Measurements from ENCODE around the gene SHOC2.
A peak's percentile ranks its signal among the peaks of the same experiment; 100 is the strongest.

Gene SHOC2

DNA sequence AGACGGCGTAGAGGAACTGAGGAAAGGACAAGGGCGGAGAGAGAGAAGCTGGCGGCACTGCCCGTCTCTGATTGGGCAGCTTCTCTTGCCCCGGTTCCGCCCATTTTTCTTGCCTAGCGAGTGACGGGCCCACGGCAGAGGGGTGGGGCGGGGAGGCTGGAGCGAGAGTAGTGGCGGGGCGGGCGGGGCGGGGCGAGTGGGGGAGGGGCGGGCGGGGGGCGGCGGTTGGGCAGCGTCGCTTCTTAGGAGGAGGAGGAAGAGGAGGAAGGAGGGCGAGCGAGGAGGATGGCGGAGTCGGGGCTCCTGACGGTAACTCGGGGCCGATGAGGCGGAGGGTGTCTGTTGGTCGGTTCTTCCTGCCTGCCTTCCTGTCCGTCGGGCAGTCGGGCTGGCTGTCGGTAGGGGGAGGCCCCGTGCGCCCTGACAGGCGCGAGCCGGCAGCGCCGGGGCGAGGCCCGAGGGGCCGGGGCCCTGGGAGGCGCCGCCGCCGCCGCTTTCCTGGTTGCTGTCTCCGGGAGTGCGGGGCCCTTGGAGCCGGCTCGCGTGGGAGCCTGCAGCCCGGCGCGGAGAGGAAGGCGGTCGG is at the start of gene SHOC2:
SHOC2 (plus strand) TSS at position 256 of the 583 bp plus-strand sequence. CDS start 44,755 bp downstream, outside the sequence.
- DNase-seq (peak; percentile 97), ATAC-seq (peak; percentile 35)

DNA sequence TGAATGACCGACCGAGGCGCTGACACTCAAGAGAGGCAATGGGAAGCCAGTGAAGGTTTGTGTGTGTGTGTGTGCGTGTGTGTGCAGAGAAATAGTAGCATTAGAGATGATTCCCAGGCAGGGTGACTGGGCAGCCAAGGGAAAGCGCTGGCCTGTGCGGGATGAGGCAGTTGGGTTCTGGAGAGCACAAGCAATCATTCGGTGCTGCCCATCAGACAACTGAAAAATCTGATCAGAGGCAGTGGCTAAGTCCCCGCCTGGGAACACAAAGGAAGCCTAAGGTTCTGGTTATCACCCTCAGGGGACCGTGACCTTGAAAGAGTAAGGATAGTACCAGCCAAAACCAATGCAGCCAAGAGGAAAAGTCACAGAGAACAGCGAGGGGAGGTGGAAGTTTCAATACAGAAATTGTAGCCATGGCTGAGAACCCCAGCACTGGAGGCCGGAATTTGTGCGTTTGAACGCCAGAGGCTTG is 48.5 kb upstream of the SHOC2 start:
- ATAC-seq, result no peak
- DNase-seq, result no peak

DNA sequence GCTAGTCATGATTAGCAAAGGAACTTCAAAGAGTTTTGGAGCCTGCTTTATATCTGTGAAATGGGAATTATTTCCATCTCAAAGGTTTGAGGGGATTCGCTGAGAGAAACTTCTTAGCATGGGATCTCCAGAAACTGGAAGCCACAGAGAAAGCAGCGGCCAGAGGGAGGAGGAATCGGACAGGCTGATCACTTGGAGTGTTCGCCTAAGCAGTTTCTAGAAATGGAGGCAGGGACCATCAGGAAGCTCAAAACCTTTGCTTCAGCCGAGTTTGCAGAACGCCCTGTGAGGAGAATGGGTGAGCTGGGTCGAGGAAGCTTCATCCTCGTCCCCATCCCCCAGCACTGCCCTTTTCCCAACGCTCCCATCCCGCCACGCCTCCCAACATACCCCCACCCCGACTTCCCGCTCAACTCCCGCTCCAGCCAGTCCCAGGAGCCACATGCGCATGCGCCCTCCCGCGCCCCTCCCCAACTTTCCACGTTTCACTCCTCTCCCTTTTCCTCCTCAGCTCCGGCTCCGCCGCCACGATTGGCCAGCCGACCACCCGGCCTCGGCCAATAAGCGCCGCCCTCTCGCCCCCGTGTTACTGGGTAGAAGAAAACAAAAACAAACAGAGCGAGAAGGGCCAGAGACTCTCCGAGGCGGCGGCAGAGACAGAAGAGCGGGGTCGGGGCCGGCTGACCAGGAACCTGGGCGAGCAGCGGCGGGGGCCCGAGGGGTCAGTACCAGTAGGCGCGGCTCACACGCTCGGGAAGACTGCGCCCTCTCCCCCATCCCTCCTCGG is 47.9 kb upstream of the SHOC2 start, which contains the start of gene PDCD4:
PDCD4 (plus strand) TSS at position 631 of the 787 bp plus-strand sequence. CDS start 4,100 bp downstream, outside the sequence.
- DNase-seq (peak; percentile 99), ATAC-seq (peak; percentile 81)

DNA sequence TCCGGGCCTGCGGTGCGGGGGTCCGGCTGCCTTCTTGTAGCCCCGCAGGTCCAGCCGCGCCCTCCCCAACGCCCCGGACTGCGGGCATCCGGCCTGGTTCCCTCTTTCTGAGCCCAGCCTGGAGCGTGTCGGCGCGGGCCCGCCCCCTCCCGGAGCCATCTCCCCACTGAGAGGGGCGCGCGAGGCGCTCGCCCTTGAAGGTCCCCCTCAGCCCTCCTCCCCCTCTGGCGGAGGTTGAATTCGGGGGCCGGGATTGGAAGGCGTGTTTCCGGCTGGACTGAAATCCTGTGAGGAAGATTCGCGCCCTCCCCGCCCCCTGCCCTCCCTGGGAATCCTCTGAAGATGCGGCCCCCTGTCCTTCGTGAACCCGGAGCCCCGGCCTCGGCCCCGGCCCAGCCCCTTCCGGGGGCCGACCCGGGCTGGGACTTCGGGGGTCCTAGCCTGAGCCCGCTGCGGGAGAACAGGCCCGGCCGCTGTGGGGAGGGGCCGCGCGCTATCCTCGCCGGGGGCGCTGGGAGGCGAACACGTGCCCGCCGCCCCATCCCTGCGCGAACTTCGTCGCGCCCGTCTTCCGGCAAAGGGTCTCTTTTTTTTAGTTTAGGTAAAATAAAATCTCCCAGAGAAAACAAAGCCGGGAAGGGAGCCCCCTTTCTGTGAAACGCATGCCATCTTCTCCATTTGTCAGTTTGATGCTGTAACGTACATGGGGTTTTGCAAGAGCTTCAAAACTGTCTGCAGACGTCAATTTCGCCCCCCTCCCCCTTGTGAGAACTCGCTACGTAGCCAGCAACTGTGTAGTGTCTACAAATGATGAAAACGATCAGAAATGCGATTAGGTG is 47.0 kb upstream of the SHOC2 start:
- DNase-seq (peak; percentile 79), ATAC-seq (peak; percentile 84)

DNA sequence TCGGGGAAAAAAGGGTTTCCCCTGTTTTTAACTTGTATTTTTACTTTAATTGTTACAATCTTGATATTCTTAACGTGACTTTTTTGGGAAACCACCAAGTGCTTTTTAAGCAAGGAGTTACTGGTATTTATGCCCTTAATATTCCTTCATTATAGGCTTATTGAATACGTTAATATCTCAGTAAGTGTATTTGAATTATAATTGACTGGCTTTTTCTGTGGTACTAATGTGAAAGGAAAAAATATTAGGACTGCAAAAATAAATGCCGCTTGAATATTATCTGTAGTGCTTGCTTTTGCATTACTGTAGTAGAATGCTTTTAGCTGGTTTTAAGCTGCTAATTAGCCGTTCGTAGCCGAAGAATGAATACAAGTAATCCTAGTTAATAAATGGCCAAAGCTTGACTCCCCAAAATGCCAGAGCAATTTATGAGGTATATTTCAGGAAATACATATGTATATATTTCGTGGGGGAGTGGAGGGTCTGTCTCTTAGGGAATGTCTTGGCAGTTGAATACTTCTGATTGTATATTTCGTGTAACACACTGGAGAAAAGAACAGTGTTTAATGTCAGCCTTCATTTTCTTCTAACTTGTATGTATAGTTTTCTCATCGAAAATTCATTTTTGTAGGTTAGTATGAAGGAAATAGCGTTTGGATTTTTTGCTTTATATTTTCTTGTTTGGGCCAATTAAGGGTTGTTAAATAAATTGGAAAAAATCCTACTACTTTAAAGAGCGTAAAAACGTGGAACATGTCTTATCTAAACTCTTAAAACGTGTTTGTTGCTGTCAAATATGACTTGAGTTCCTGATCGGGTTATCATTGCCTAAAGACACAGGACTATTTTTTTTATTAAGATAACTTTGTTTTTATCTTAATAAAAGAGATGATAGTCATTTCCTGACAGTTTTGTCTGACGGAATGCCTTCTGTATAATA is 46.1 kb upstream of the SHOC2 start:
- no peak for DNase-seq
- no peak for ATAC-seq

DNA sequence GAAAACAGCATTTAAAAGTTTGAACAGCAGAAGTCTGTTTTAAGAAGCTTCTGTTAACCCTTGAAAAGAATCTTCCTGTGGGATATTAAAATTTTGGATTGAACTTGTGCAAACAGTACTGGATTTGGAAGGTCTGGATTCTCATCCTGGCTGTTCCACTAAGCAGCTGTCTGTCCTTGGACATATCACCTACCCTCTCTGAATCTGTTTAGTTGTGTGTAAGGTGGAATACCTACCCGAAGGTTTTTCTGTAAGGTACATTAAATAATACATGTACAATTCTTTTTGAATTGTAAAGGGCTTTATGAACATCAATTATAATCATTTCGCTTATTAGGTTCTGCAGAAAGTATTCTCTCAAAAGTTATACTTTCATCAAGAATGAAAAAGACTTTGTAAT is 45.5 kb upstream of the SHOC2 start:
- DNase-seq (no peak), ATAC-seq (no peak)

DNA sequence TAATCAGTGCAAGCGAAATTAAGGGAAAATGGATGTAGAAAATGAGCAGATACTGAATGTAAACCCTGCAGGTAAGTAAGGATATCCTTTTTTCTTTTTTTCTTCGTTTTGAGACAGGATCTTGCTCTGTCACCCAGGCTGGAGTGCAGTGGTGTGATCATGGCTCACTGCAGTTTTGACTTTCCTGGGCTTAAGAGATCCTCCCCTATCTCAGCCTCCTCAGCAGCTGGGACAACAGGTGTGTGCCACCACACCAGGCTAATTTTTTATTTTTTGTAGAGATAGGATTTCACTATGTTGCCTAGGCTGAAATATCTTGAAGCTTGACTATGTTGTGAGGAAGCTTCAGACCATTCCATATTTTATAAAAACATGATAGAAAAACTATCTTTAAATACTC is 43.4 kb upstream of the SHOC2 start:
- DNase-seq (no peak), ATAC-seq (no peak)

DNA sequence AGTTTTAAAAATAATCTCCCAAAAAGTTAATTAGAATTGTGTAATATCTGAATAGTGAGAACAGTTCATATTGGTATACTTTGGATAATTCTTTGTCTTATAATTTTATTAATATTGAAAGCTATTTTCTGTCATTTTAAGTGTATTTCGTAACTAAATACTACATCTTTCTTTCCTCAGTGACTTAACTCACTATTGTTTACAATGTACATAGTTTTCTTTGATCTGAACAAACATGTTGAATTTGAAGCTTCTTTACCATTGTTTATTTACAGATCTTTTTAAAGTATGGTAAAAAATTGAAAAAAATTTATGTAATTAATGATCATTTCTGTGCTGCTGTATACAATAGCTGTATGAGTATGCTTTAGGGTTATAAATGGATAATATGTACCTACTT is 42.6 kb upstream of the SHOC2 start:
- DNase-seq, result no peak
- ATAC-seq, result no peak

DNA sequence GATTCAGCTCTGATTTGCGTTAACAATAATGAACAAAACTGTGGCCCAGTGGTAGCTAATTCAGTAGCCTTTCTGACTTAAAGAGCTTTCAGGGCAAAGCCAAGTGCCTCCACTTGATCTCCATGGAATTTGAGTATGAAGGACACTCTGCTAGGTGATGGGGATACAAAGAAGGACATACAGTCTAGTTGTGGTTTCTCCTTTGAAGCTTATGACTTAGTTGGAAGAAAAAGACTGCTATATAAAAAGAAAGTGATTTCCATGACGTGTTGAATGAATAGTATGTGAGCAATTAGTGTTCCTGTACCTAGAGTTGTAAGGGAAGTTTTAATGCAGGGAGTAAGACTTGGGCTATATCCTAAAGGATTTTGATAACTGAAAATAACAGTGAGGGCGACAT is 39.4 kb upstream of the SHOC2 start:
- peak; percentile 39 for ATAC-seq
- DNase-seq, result no peak

DNA sequence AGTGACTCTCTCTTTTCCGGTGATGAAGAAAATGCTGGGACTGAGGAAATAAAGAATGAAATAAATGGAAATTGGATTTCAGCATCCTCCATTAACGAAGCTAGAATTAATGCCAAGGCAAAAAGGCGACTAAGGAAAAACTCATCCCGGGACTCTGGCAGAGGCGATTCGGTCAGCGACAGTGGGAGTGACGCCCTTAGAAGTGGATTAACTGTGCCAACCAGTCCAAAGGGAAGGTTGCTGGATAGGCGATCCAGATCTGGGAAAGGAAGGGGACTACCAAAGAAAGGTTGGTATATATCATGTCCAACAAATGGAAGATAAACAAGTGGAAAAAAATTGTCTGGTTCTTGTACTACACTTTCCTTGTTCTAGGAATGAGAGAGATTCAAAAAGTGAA is 38.2 kb upstream of the SHOC2 start:
- DNase-seq (no peak), ATAC-seq (no peak)

DNA sequence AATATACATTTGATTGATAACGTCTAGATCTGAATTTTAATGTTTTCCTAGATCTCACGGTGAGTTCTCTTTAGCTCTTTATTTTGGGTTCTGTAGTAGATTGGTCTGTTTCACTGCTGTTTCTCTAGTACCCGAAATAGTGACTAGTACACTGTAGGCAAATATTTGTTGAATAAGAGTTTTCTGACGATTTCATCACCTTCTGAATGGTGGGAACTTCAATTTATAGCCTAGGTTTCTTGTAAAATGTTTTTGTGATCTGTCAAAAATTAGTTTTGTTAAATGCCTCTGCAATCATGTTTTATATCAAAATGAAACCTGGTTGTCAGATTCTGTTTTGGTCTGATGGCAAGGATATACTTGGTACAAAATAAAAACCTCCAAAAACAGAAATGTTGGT is 37.5 kb upstream of the SHOC2 start:
- ATAC-seq (no peak), DNase-seq (no peak)

DNA sequence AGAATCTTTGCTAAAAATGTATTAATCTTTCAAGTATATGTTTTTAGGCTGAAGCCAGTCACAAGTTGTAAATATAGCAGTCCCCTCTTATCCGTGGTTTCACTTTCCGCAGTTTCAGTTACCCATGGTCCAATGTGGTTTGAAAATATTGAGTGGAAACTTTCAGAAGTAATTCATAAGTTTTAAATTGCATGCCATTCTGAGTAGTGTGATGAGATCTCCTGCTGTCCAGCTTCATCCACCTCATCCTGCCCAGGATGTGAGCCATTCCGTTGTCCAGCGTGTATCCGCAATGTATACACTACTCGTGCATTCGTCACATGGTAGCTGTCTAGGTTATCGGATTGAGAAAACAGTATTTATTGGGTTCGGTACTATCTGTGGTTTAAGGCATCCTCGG is 35.5 kb upstream of the SHOC2 start:
- ATAC-seq (peak; percentile 56), DNase-seq (no peak)

DNA sequence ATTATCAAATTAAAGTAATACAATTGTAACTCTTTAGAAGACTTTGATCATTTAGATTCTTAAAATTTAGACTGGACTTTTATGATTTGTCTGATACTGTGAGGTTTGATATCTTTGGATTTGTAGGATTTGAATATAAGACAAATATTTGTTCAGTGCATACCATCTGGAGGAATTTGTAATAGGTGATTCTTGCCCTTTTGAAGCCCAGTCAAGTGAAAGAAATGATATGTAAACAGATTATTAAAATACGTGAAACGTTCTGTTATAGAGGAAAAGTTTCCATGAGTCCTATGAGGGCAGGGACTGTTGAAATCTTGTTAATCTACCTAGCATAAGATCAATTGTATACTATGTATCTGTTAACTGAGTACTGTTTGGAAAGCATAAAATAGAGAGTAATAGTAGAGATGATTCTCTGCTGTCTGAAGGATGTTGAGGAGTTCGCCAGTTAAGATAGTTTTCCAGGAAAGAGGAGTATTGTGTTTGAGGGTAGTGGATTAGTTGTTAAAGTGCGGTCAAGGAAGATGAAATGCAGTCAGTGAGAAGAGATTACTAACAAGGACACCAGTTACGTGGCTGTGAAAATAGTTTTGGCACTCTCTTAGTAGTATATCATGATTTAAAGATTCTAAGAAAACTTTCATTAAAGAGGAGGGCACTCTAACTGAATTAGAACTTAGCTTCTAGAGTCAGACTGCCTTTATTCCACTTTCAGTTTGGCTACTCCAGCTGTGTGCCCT is 33.3 kb upstream of the SHOC2 start:
- no peak for DNase-seq
- no peak for ATAC-seq

DNA sequence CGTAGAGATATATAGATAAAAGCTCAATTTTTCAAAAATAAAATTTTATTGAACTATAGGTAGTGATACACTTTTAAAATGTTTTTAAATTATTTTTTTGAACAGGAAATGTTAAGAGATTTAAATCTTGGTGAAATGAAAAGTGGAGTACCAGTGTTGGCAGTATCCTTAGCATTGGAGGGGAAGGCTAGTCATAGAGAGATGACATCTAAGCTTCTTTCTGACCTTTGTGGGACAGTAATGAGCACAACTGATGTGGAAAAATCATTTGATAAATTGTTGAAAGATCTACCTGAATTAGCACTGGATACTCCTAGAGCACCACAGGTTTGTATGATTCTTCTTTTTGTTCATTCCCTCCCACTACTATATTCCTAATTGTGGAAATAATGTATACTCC is 31.8 kb upstream of the SHOC2 start:
- ATAC-seq (peak; percentile 63), DNase-seq (no peak)

DNA sequence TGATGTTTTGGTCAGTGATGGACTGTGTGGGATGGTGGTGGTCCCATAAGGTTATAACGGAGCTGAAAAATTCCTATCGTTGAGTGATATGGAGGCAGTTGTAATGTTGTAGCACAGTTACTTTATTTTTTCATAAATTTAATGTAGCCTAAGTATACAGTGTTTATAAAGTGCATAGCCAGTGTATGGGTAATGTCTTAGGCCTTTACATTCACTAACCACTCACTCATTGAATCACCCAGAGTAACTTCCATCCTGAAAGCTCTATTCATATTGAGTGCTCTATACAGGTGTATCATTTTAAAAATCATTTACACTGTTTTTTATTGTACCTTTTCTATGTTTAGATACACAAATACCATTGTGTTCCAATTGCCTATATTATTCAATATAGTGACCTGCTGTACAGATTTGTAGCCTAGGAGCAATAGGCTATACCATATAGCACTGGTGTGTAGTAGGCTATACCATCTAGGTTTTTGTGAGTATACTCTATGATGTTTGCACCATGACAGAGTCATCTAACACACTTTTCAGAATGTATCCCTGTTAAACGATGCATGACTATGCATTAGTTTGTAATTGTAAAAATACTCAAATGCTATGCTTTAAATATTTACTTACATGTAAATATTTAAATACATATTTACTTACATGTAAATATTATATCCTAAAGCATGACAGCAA is 26.7 kb upstream of the SHOC2 start:
- DNase-seq, result no peak

DNA sequence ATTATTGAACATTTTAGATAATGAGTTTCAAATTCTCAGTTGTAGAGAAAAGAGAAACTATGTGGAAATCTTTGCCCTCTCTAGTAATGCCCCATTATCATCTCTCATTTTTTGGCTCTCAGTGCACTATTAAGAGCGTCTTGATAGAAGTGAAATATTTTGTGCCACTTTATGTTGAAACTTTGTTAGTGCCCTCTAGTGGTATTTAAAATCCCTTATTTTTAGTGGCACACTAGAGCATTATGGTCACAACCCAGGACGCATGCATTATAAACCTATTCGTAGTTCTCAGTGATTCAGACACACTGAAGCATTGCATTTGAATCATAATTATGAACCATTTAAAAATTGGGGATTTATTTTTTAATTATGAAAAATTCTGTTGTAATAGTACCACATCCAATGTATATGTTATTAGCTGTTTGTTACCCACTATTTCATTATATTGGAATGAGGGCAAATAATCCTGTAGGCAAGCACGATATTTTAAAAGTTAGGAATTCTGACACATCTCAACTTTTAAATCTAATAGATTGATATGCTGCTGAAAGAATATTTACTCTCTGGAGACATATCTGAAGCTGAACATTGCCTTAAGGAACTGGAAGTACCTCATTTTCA is 25.7 kb upstream of the SHOC2 start:
- ATAC-seq (peak; percentile 82), DNase-seq (no peak)

More for the DNA sequence above, 26.7 kb upstream of the SHOC2 start:
- no peak for ATAC-seq

DNA sequence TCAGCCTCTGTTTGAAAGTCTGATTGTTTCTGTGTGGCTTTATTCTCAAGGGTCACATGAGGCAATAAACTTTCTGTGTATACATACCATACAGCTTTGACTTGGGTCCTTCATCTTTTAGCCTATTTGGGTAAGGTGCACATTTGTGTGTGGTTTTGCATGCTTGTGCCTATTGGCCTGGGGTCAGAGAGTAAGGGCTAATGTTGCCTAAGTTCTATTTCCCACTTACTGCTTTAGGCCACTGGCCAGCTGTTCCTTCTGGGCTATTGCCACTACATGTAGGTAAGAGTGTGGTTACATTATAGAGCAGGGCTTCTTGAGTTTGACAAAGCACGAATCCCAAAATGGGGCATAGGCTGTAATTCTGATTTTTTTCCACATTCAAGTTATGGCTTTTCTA is 22.2 kb upstream of the SHOC2 start:
- ATAC-seq (no peak), DNase-seq (no peak)

DNA sequence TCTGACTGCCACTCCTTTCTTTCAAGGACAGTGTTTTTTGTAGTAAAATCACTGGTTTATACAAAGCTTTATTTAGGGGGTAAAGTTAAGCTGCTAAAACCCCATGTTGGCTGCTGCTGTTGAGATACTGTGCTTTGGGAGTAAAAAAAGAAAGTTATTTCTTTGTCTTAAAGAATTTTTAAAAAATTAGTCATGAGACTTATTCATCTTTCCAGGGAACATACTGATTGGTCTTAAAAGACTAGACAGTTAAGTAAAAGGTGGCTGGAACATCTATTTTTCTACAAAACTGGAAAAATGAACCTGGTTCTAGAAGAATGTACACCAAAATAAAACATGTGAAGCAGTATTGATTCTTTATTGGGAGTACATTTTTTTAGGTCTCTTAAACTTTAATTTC is 21.0 kb upstream of the SHOC2 start:
- DNase-seq, result no peak
- no peak for ATAC-seq

DNA sequence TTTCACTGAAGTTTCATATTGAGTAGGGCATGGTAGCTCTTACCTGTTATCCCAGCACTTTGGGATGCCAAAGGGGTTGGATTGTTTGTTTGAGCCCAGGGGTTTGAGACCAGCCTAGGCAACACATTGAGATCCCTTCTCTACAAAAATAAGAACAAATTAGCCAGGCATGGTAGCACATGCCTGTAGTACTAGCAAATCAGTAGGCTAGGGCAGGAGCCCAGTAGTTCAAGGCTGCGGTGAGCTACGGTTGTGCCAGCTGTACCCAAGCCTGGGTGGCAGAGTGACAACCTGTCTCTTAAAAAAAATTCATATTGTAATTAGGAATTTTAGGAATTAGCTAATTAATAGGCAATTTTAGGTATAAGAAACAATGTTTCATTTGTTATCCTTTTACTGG is 18.4 kb upstream of the SHOC2 start:
- DNase-seq, result no peak
- ATAC-seq, result no peak
